ENCODE results near the gene POLA2. TPM values are rescaled to one million over a fixed set of nuclear protein-coding genes. Genes with fewer than 3 reads are reported as not detected.

The POLA2 gene
- total RNA-seq, 4 donors from 2014 or later: 3.1 to 14.1 (median 10.4) TPM

DNA sequence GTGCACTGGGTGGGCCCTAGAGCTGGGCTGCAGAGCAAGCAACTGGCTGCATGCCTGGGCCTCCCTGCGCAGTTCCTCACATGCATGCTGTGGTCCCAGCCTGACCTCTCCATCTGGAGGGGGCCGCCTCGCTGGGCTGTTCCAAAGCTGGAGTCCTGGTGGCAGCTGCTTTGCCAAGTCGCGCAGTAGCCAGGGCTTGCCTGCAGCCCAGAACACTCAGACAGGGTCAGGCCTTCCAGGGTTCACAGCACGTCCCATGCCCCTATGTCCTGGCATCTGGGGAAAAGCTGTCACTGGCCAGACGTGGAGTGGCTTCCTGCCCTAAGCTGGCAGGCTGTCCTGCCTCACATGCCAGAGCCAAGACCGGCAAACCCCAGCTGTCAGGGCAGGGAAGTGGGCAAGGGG, 36.4 kb downstream of the POLA2 start:
- Histone ChIP-seq H3K27me3 (no peaks in the 10 kb centered on the region), H3K4me3 (peak overlapping the region in 1 of 4 donors; percentile 6), H3K27ac (peak overlapping the region; percentile 44 to 94 (median 88)), H3K4me1 (peaks cover 12 to 83% (median 44%) of the 10 kb centered on the region in 3 donors), H3K36me3 (peaks cover 0 to 48% (median 0%) of the 10 kb centered on the region in 3 donors), H3K9me3 (no peaks in the 10 kb centered on the region)
- intact Hi-C loops (cut with DNase I): no loop called here
- no peak for DNase-seq
- TF ChIP-seq CTCF (IDR thresholded peaks at IDR 0.05): no peak
- TF ChIP-seq POLR2A (IDR thresholded peaks at IDR 0.05): no peak
- 91% methylated on average over 6 of the region's 8 CpGs; no CpG with 5 or more reads in 1 of the 2 donors for WGBS, 2 donors

GRCh38 chr11:65298655-65299179, 37.0 kb downstream of the POLA2 start:
- intact Hi-C loops (cut with DNase I): no loop called here
- no peak for TF ChIP-seq POLR2A (IDR thresholded peaks at IDR 0.05)
- no peak for TF ChIP-seq CTCF (IDR thresholded peaks at IDR 0.05)
- Histone ChIP-seq H3K27ac (peak overlapping the region; percentile 44 to 94 (median 88)), H3K4me1 (peaks cover 12 to 77% (median 39%) of the 10 kb centered on the region in 3 donors), H3K4me3 (no peak overlapping the region), H3K9me3 (no peaks in the 10 kb centered on the region), H3K36me3 (peaks cover 0 to 46% (median 0%) of the 10 kb centered on the region in 3 donors), H3K27me3 (no peaks in the 10 kb centered on the region)
- no peak for DNase-seq
- 60 to 71% methylated on average over 6 to 9 of the region's 12 CpGs for WGBS, 2 donors

- 85 to 88% methylated on average over 17 of the region's 17 CpGs for WGBS, 2 donors
- Histone ChIP-seq H3K9me3 (no peaks in the 10 kb centered on the region), H3K36me3 (peaks cover 0 to 26% (median 0%) of the 10 kb centered on the region in 3 donors), H3K4me3 (no peak overlapping the region), H3K4me1 (peaks cover 9 to 70% (median 38%) of the 10 kb centered on the region in 3 donors), H3K27me3 (no peaks in the 10 kb centered on the region), H3K27ac (peak overlapping the region in 1 of 4 donors; percentile 56)
- TF ChIP-seq CTCF (IDR thresholded peaks at IDR 0.05) (no peak), POLR2A (IDR thresholded peaks at IDR 0.05) (no peak)
- intact Hi-C loops (cut with DNase I): no loop called here
- no peak for DNase-seq
These were observed 39.0 kb downstream of the POLA2 start for GRCh38 chr11:65300621-65301275.

GRCh38 chr11:65301491-65302329, 39.9 kb downstream of the POLA2 start:
- no peak for DNase-seq
- H3K4me3 ChIP-seq: no peak overlapping the region
- peak overlapping the region in 3 of 4 donors; percentile 4 to 56 (median 46) for H3K27ac ChIP-seq
- H3K9me3 ChIP-seq: no peaks in the 10 kb centered on the region
- no peaks in the 10 kb centered on the region for H3K27me3 ChIP-seq
- TF ChIP-seq POLR2A (IDR thresholded peaks at IDR 0.05): no peak
- TF ChIP-seq CTCF (IDR thresholded peaks at IDR 0.05): no peak
- peaks cover 9 to 68% (median 38%) of the 10 kb centered on the region in 3 donors for H3K4me1 ChIP-seq
- WGBS, 2 donors: 90 to 92% methylated on average over 3 to 6 of the region's 12 CpGs
- intact Hi-C loops (cut with DNase I): no loop called here
- peaks cover 0 to 16% (median 0%) of the 10 kb centered on the region in 3 donors for H3K36me3 ChIP-seq

DNA sequence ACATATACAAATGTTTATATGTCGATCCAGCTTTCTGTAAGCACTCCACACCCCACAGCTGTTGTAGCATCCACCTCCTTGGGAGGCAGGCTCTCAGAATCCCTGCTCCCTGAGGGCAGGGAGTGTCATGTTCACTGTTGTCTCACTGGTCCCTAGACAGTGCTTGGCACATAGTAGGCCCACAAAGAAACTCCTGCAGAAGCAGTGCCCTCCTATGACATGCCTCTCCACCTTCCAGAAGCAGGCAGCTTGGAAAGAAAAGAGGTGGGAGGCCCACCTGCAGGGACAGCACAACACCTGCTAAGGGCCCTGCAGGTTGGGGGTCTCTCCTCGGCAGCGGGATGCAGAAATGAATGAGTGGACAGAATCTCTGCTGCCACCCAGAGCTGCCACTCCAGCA, 41.8 kb downstream of the POLA2 start:
- Histone ChIP-seq H3K4me3 (no peak overlapping the region), H3K27ac (no peak overlapping the region), H3K4me1 (peaks cover 10 to 65% (median 31%) of the 10 kb centered on the region in 3 donors), H3K27me3 (no peaks in the 10 kb centered on the region), H3K36me3 (no peaks in the 10 kb centered on the region), H3K9me3 (no peaks in the 10 kb centered on the region)
- intact Hi-C loops (cut with DNase I): no loop called here
- WGBS, 2 donors: 93 to 100% methylated on average over 2 to 3 of the region's 3 CpGs
- DNase-seq: no peak
- TF ChIP-seq POLR2A (IDR thresholded peaks at IDR 0.05): no peak
- TF ChIP-seq CTCF (IDR thresholded peaks at IDR 0.05): no peak

Measured in esophagus squamous epithelium (tissue), 5 donors.